Gastroesophageal sphincter (tissue), 4 donors: ENCODE data around the gene DMD. TPM values are rescaled to one million over a fixed set of nuclear protein-coding genes. Genes with fewer than 3 reads are reported as not detected.

Experiments
- ATAC-seq: fragments of 150-250 bp; one replicate; pipeline ENCODE4 v1.9.1; 2016; ENCODE audit warnings: mild to moderate bottlenecking, moderate library complexity
- H3K27ac ChIP-seq, 4 donors: fragments of 200-600 bp; sonication (generic) in 3 of 4; 1 replicate in 3 of 4; 2 replicates in 1 of 4; pipeline ENCODE4 v1.5.1; 2016 to 2019
- H3K27me3 ChIP-seq: fragments of 200-600 bp; sonication (generic); one replicate; pipeline ENCODE4 v1.5.1; 2019
- H3K36me3 ChIP-seq, 2 donors: fragments of 200-600 bp; sonication (generic); one replicate each; pipeline ENCODE4 v1.5.1; 2019; ENCODE audit warnings: control low read depth in 1 of 2
- H3K4me1 ChIP-seq, 3 donors: fragments of 200-600 bp; sonication (generic); 1 replicate in 2 of 3; 2 replicates in 1 of 3; pipeline ENCODE4 v1.5.1; 2016 to 2019; ENCODE audit warnings: control low read depth in 2 of 3
- H3K4me3 ChIP-seq, 2 donors: fragments of 200-600 bp; sonication (generic); one replicate each; pipeline ENCODE4 v1.5.1; 2019; ENCODE audit warnings: mild to moderate bottlenecking in 1 of 2, moderate library complexity in 1 of 2
- H3K9me3 ChIP-seq, 3 donors: fragments of 200-600 bp; sonication (generic); one replicate each; pipeline ENCODE4 v1.5.1; 2017 to 2019; ENCODE audit warnings: control low read depth in 2 of 3
- CTCF ChIP-seq, 4 experiments: fragments of 200-600 bp in 2 of 4; fragments of 450-650 bp in 2 of 4; sonication (generic) in 1 of 4; IDR thresholded peaks; one replicate each; pipeline ENCODE4 v1.5.1; 2017 to 2019; ENCODE audit warnings: antibody characterized with exemption in 4 of 4, mild to moderate bottlenecking in 2 of 4, moderate library complexity in 2 of 4
- EP300 ChIP-seq: sonication (generic); formaldehyde crosslinking; IDR thresholded peaks from one replicate; pipeline ENCODE4 v1.6.1; 2017; ENCODE audit warnings: antibody characterized with exemption, mild to moderate bottlenecking
- POLR2A ChIP-seq, 2 donors: fragments of 450-650 bp; IDR thresholded peaks; one replicate each; pipeline ENCODE4 v1.6.1; 2017; ENCODE audit warnings: antibody characterized with exemption in 2 of 2, mild to moderate bottlenecking in 2 of 2, moderate library complexity in 1 of 2
- POLR2AphosphoS5 ChIP-seq: sonication (generic); formaldehyde crosslinking; IDR thresholded peaks from one replicate; pipeline ENCODE4 v1.6.1; 2017; ENCODE audit warnings: antibody characterized with exemption
- whole genome bisulfite sequencing, 2 donors: methylation state at CpG; one replicate each; pipeline ENCODE4 v1.1.5; 2018; ENCODE audit warnings: low coverage in 1 of 2; 5-methylcytosine and 5-hydroxymethylcytosine counted together
- total RNA-seq, 4 donors: library from RNA; depleted of rRNA; stranded (reverse); fragments of >200 nt; gene quantifications; one replicate each; pipeline ENCODE4 v1.1.0, GENCODE V29; 2016

The DMD gene
- total RNA-seq, 4 donors from 2014 or later = 111 to 225 (median 183) TPM

GRCh38 chrX:31540313-31540712, 1671.0 kb downstream of the DMD start:
- no peak for ATAC-seq
- Histone ChIP-seq H3K4me3 (no peak overlapping the region), H3K27ac (no peak overlapping the region), H3K27me3 (no peaks in the 10 kb centered on the region), H3K36me3 (no peaks in the 10 kb centered on the region), H3K4me1 (no peaks in the 10 kb centered on the region), H3K9me3 (no peaks in the 10 kb centered on the region)
- TF ChIP-seq POLR2AphosphoS5 (no peak), POLR2A (IDR thresholded peaks at IDR 0.05) (no peak), EP300 (no peak), CTCF (IDR thresholded peaks at IDR 0.05) (no peak)
- WGBS, 2 donors = no CpG with 5 or more reads among the region's 2 CpGs

GRCh38 chrX:31527455-31528126, 1683.8 kb downstream of the DMD start:
- Histone ChIP-seq H3K9me3 (no peaks in the 10 kb centered on the region), H3K27me3 (no peaks in the 10 kb centered on the region), H3K27ac (no peak overlapping the region), H3K4me1 (no peaks in the 10 kb centered on the region), H3K36me3 (no peaks in the 10 kb centered on the region), H3K4me3 (no peak overlapping the region)
- no peak for ATAC-seq
- 66 to 76% methylated on average over 7 of the region's 7 CpGs for WGBS, 2 donors
- TF ChIP-seq CTCF (IDR thresholded peaks at IDR 0.05) (no peak), EP300 (no peak), POLR2A (IDR thresholded peaks at IDR 0.05) (no peak), POLR2AphosphoS5 (no peak)

- Histone ChIP-seq H3K4me3 (no peak overlapping the region), H3K9me3 (no peaks in the 10 kb centered on the region), H3K27me3 (no peaks in the 10 kb centered on the region), H3K4me1 (no peaks in the 10 kb centered on the region), H3K36me3 (no peaks in the 10 kb centered on the region), H3K27ac (no peak overlapping the region)
- ATAC-seq = no peak
- no peak for TF ChIP-seq EP300
- no peak for TF ChIP-seq POLR2AphosphoS5
- no peak for TF ChIP-seq POLR2A (IDR thresholded peaks at IDR 0.05)
- no peak for TF ChIP-seq CTCF (IDR thresholded peaks at IDR 0.05)
- 68 to 74% methylated on average over 6 to 7 of the region's 7 CpGs for WGBS, 2 donors
These were observed 1687.3 kb downstream of the DMD start for GRCh38 chrX:31523884-31524536.

GRCh38 chrX:31522760-31523159, 1688.6 kb downstream of the DMD start:
- WGBS, 2 donors = 50 to 86% methylated on average over 2 to 7 of the region's 7 CpGs
- Histone ChIP-seq H3K27me3 (no peaks in the 10 kb centered on the region), H3K27ac (no peak overlapping the region), H3K36me3 (no peaks in the 10 kb centered on the region), H3K4me3 (no peak overlapping the region), H3K9me3 (no peaks in the 10 kb centered on the region), H3K4me1 (no peaks in the 10 kb centered on the region)
- no peak for ATAC-seq
- no peak for TF ChIP-seq EP300
- TF ChIP-seq POLR2A (IDR thresholded peaks at IDR 0.05) = no peak
- TF ChIP-seq POLR2AphosphoS5 = no peak
- TF ChIP-seq CTCF (IDR thresholded peaks at IDR 0.05) = no peak

- TF ChIP-seq CTCF (IDR thresholded peaks at IDR 0.05) = no peak
- no peak for TF ChIP-seq EP300
- TF ChIP-seq POLR2A (IDR thresholded peaks at IDR 0.05) = no peak
- no peak for TF ChIP-seq POLR2AphosphoS5
- Histone ChIP-seq H3K27ac (no peak overlapping the region), H3K9me3 (no peaks in the 10 kb centered on the region), H3K4me1 (no peaks in the 10 kb centered on the region), H3K4me3 (no peak overlapping the region), H3K36me3 (no peaks in the 10 kb centered on the region), H3K27me3 (no peaks in the 10 kb centered on the region)
- 64 to 79% methylated on average over 3 of the region's 3 CpGs for WGBS, 2 donors
- no peak for ATAC-seq
These were observed 1689.4 kb downstream of the DMD start for GRCh38 chrX:31521941-31522340.
